Trophoblast cell (in vitro differentiated cells and primary cell): ENCODE measurements around the gene INCENP.
A peak's percentile ranks its signal among the peaks of the same experiment; 100 is the strongest.

ENCODE experiments used
- DNase-seq, 2 donors: peaks; one replicate each; pipeline ENCODE4 v3.0.0-alpha.2; 2016
- H2AFZ ChIP-seq: 2 replicates; pipeline ENCODE4 v1.6.1; 2013; ENCODE audit warnings: low read length, moderate library complexity, mild to moderate bottlenecking; ENCODE audit not compliant: insufficient read depth, poor library complexity
- H2AK5ac ChIP-seq: 2 replicates; pipeline ENCODE4 v1.6.1; 2013; ENCODE audit warnings: mild to moderate bottlenecking, low read length
- H2BK120ac ChIP-seq: 2 replicates; pipeline ENCODE4 v1.6.1; 2013; ENCODE audit warnings: low read length, mild to moderate bottlenecking, moderate library complexity; ENCODE audit not compliant: insufficient read depth, poor library complexity
- H2BK12ac ChIP-seq: 2 replicates; pipeline ENCODE4 v1.6.1; 2013; ENCODE audit warnings: mild to moderate bottlenecking, low read length, moderate library complexity
- H2BK5ac ChIP-seq: 2 replicates; pipeline ENCODE4 v1.6.1; 2013; ENCODE audit warnings: low read length, low read depth, moderate library complexity, mild to moderate bottlenecking; ENCODE audit not compliant: poor library complexity
- H3K14ac ChIP-seq: 2 replicates; pipeline ENCODE4 v1.6.1; 2013; ENCODE audit warnings: mild to moderate bottlenecking, low read length
- H3K18ac ChIP-seq: 2 replicates; pipeline ENCODE4 v1.6.1; 2013; ENCODE audit warnings: mild to moderate bottlenecking, low read length
- H3K23ac ChIP-seq: 2 replicates; pipeline ENCODE4 v1.6.1; 2013; ENCODE audit warnings: low read length
- H3K27ac ChIP-seq: 2 replicates; pipeline ENCODE4 v1.5.1; 2013; ENCODE audit warnings: low read depth, mild to moderate bottlenecking, inconsistent platforms, low read length, moderate library complexity
- H3K27me3 ChIP-seq: 2 replicates; pipeline ENCODE4 v1.6.1; 2013; ENCODE audit warnings: inconsistent platforms, mild to moderate bottlenecking, low read length, moderate library complexity; ENCODE audit not compliant: insufficient read depth
- H3K36me3 ChIP-seq, 2 experiments: 1 replicate in 1 of 2; 2 replicates in 1 of 2; pipeline ENCODE4 v1.6.1; 2013; ENCODE audit warnings: low read length in 2 of 2, mild to moderate bottlenecking in 2 of 2, moderate library complexity in 1 of 2; ENCODE audit not compliant: insufficient read depth in 2 of 2, control insufficient read depth in 1 of 2
- H3K4ac ChIP-seq: 2 replicates; pipeline ENCODE4 v1.6.1; 2013; ENCODE audit warnings: low read depth, mild to moderate bottlenecking, low read length, moderate library complexity
- H3K4me1 ChIP-seq, 2 experiments: 1 replicate in 1 of 2; 2 replicates in 1 of 2; pipeline ENCODE4 v1.6.1; 2013; ENCODE audit warnings: low read length in 2 of 2, mild to moderate bottlenecking in 2 of 2, moderate library complexity in 1 of 2; ENCODE audit not compliant: insufficient read depth in 2 of 2, control insufficient read depth in 1 of 2
- H3K4me2 ChIP-seq: 2 replicates; pipeline ENCODE4 v1.6.1; 2013; ENCODE audit warnings: inconsistent platforms, mild to moderate bottlenecking, low read length, moderate library complexity
- H3K4me3 ChIP-seq: 2 replicates; pipeline ENCODE4 v1.5.1; 2013; ENCODE audit warnings: mild to moderate bottlenecking, low read depth, low read length, inconsistent platforms
- H3K79me1 ChIP-seq: one replicate; pipeline ENCODE4 v1.6.1; 2013; ENCODE audit warnings: low read length
- H3K79me2 ChIP-seq: 2 replicates; pipeline ENCODE4 v1.6.1; 2013; ENCODE audit warnings: low read length, mild to moderate bottlenecking; ENCODE audit not compliant: control insufficient read depth, insufficient read depth, poor library complexity
- H3K9ac ChIP-seq: 2 replicates; pipeline ENCODE4 v1.6.1; 2013; ENCODE audit warnings: mild to moderate bottlenecking, low read length
- H3K9me3 ChIP-seq: 2 replicates; pipeline ENCODE4 v1.6.1; 2013; ENCODE audit warnings: low read depth, mild to moderate bottlenecking, control low read depth, inconsistent platforms, low read length; ENCODE audit not compliant: insufficient read depth
- H4K12ac ChIP-seq: 2 replicates; pipeline ENCODE4 v1.6.1; 2013; ENCODE audit warnings: low read depth, mild to moderate bottlenecking, low read length, moderate library complexity
- H4K8ac ChIP-seq: 2 replicates; pipeline ENCODE4 v1.6.1; 2013; ENCODE audit warnings: low read depth, mild to moderate bottlenecking, low read length, moderate library complexity
- H4K91ac ChIP-seq: one replicate; pipeline ENCODE4 v1.6.1; 2013; ENCODE audit warnings: low read depth, mild to moderate bottlenecking, low read length, moderate library complexity
- WGBS: extraction: QIAGEN DNeasy Blood & Tissue Kit; methylation state at CpG from one replicate; pipeline ENCODE4 v1.1.7; 2013; ENCODE audit warnings: missing lambda C conversion rate; ENCODE audit not compliant: insufficient read length, insufficient coverage; ENCODE audit errors: extremely low coverage; 5-methylcytosine and 5-hydroxymethylcytosine counted together

INCENP gene

GRCh38 chr11:62119569-62119968, 4.2 kb upstream of the INCENP start:
- Histone ChIP-seq H2BK120ac (no peak overlapping the region), H2BK5ac (no peak overlapping the region), H3K4ac (no peak overlapping the region), H3K4me3 (no peak overlapping the region), H4K91ac (no peak overlapping the region), H2BK12ac (no peak overlapping the region), H3K9ac (no peak overlapping the region), H3K27me3 (no peaks in the 10 kb centered on the region), H3K4me2 (no peak overlapping the region), H2AK5ac (no peak overlapping the region), H3K18ac (no peak overlapping the region), H3K27ac (no peak overlapping the region), H3K79me1 (peaks cover 4% of the 10 kb centered on the region), H4K8ac (no peak overlapping the region), H3K23ac (no peak overlapping the region), H3K9me3 (peaks cover 3% of the 10 kb centered on the region), H2AFZ (no peak overlapping the region), H3K36me3 (no peaks in the 10 kb centered on the region), H3K4me1 (no peaks in the 10 kb centered on the region), H4K12ac (no peak overlapping the region), H3K14ac (no peak overlapping the region), H3K79me2 (peaks cover 5% of the 10 kb centered on the region)
- no CpG with 5 or more reads among the region's 3 CpGs for WGBS
- DNase-seq, result no peak

- Histone ChIP-seq H3K36me3 (no peaks in the 10 kb centered on the region), H2AFZ (no peak overlapping the region), H2BK120ac (no peak overlapping the region), H3K14ac (no peak overlapping the region), H2AK5ac (no peak overlapping the region), H4K91ac (no peak overlapping the region), H2BK12ac (no peak overlapping the region), H3K4ac (no peak overlapping the region), H3K27ac (no peak overlapping the region), H3K79me1 (peaks cover 4% of the 10 kb centered on the region), H3K9ac (no peak overlapping the region), H3K4me1 (peaks cover 4% of the 10 kb centered on the region in 2 experiments), H3K27me3 (no peaks in the 10 kb centered on the region), H3K4me3 (no peak overlapping the region), H4K12ac (no peak overlapping the region), H4K8ac (no peak overlapping the region), H3K79me2 (peaks cover 8% of the 10 kb centered on the region), H3K4me2 (no peak overlapping the region), H3K23ac (no peak overlapping the region), H3K9me3 (peaks cover 3% of the 10 kb centered on the region), H3K18ac (no peak overlapping the region), H2BK5ac (no peak overlapping the region)
- WGBS, result no CpG with 5 or more reads among the region's 4 CpGs
- DNase-seq, result no peak
Observed at GRCh38 chr11:62120001-62120400, 3.8 kb upstream of the INCENP start.

- H3K14ac ChIP-seq, result no peak overlapping the region
- H3K4me1 ChIP-seq, result peaks cover 7% of the 10 kb centered on the region in 2 experiments
- no peaks in the 10 kb centered on the region for H3K27me3 ChIP-seq
- no peak overlapping the region for H2BK120ac ChIP-seq
- H2AK5ac ChIP-seq, result no peak overlapping the region
- H3K4me2 ChIP-seq, result no peak overlapping the region
- peaks cover 4% of the 10 kb centered on the region for H3K79me1 ChIP-seq
- H3K4me3 ChIP-seq, result no peak overlapping the region
- no peaks in the 10 kb centered on the region for H3K36me3 ChIP-seq
- H3K18ac ChIP-seq, result no peak overlapping the region
- H3K4ac ChIP-seq, result no peak overlapping the region
- H2AFZ ChIP-seq, result no peak overlapping the region
- no peak overlapping the region for H3K9ac ChIP-seq
- no peak overlapping the region for H4K12ac ChIP-seq
- H3K27ac ChIP-seq, result no peak overlapping the region
- no CpG with 5 or more reads among the region's 5 CpGs for WGBS
- H3K23ac ChIP-seq, result no peak overlapping the region
- peaks cover 3% of the 10 kb centered on the region for H3K9me3 ChIP-seq
- no peak overlapping the region for H4K8ac ChIP-seq
- no peak overlapping the region for H2BK5ac ChIP-seq
- H2BK12ac ChIP-seq, result no peak overlapping the region
- no peak overlapping the region for H4K91ac ChIP-seq
- DNase-seq, result no peak
- H3K79me2 ChIP-seq, result peaks cover 11% of the 10 kb centered on the region
Observed at GRCh38 chr11:62120431-62120830, 3.4 kb upstream of the INCENP start.

GRCh38 chr11:62122076-62122475, 1.7 kb upstream of the INCENP start:
- Histone ChIP-seq H3K36me3 (no peaks in the 10 kb centered on the region), H3K79me2 (peaks cover 14% of the 10 kb centered on the region), H3K18ac (no peak overlapping the region), H4K8ac (no peak overlapping the region), H3K27ac (no peak overlapping the region), H2AK5ac (no peak overlapping the region), H3K9ac (no peak overlapping the region), H3K79me1 (peaks cover 4% of the 10 kb centered on the region), H3K23ac (no peak overlapping the region), H3K4me1 (peaks cover 8 to 12% of the 10 kb centered on the region in 2 experiments), H4K12ac (no peak overlapping the region), H2BK5ac (no peak overlapping the region), H3K4ac (no peak overlapping the region), H4K91ac (no peak overlapping the region), H2BK12ac (no peak overlapping the region), H3K27me3 (no peaks in the 10 kb centered on the region), H3K9me3 (peaks cover 3% of the 10 kb centered on the region), H2AFZ (peak overlapping the region; percentile 6), H2BK120ac (no peak overlapping the region), H3K4me2 (no peak overlapping the region), H3K14ac (no peak overlapping the region), H3K4me3 (no peak overlapping the region)
- no peak for DNase-seq
- WGBS, result no CpG with 5 or more reads among the region's 6 CpGs
